CD14-positive monocyte (primary cell): ENCODE data around the gene ZNF491. TPM values are rescaled to one million over a fixed set of nuclear protein-coding genes. Genes with fewer than 3 reads are reported as not detected.
A peak's percentile ranks its signal among the peaks of the same experiment; 100 is the strongest.
"Not testable (repeated sequence)": the region's sequence is repeated elsewhere in the genome, so short reads cannot be mapped to it uniquely, and the experiment has no call there.

Experiments
- DNase-seq, 3 donors: peaks; one replicate each; pipeline ENCODE4 v3.0.0-alpha.2; 2011 to 2022
- H2AFZ ChIP-seq: 2 replicates; pipeline ENCODE4 v1.6.0; 2012; ENCODE audit warnings: mild to moderate bottlenecking, low read depth, low read length, inconsistent platforms; ENCODE audit not compliant: insufficient read depth, poor library complexity, severe bottlenecking
- H3K27ac ChIP-seq, 2 donors: 1 replicate in 1 of 2; 2 replicates in 1 of 2; pipeline ENCODE4 v1.5.1; 2012 to 2013; ENCODE audit warnings: low read length in 2 of 2, control low read depth in 1 of 2, inconsistent platforms in 1 of 2, low read depth in 1 of 2, mild to moderate bottlenecking in 1 of 2
- H3K27me3 ChIP-seq, 2 donors: one replicate each; pipeline versions ENCODE4 v1.6.0 to v1.6.1; 2011 to 2013; ENCODE audit warnings: low read length in 2 of 2; ENCODE audit not compliant: control insufficient read depth in 2 of 2, insufficient read depth in 2 of 2
- H3K36me3 ChIP-seq, 2 donors: replicated peaks in 1 of 2; 1 replicate in 1 of 2; 2 replicates in 1 of 2; pipeline versions ENCODE4 v1.5.1 to v1.6.1; 2012 to 2013; ENCODE audit warnings: low read length in 2 of 2, control low read depth in 1 of 2, inconsistent platforms in 1 of 2, mild to moderate bottlenecking in 1 of 2; ENCODE audit not compliant: insufficient read depth in 2 of 2, control insufficient read depth in 1 of 2
- H3K4me1 ChIP-seq, 2 donors: 1 replicate in 1 of 2; 2 replicates in 1 of 2; pipeline versions ENCODE4 v1.5.1 to v1.6.1; 2012 to 2013; ENCODE audit warnings: low read length in 2 of 2, control low read depth in 1 of 2, inconsistent platforms in 1 of 2, mild to moderate bottlenecking in 1 of 2, moderate library complexity in 1 of 2; ENCODE audit not compliant: insufficient read depth in 2 of 2, control insufficient read depth in 1 of 2
- H3K4me2 ChIP-seq: replicated peaks from 2 replicates; pipeline ENCODE3; 2012; ENCODE audit warnings: low read length, moderate library complexity, mild to moderate bottlenecking; ENCODE audit not compliant: poor library complexity, severe bottlenecking; ENCODE audit errors: extremely low read depth
- H3K4me3 ChIP-seq, 3 experiments: fragments of 200-600 bp in 1 of 3; sonication (generic) in 1 of 3; replicated peaks in 1 of 3; 1 replicate in 2 of 3; 2 replicates in 1 of 3; pipeline ENCODE4 v1.5.1; 2011 to 2013; ENCODE audit warnings: low read length in 3 of 3, mild to moderate bottlenecking in 3 of 3, control low read depth in 2 of 3, low read depth in 2 of 3, inconsistent platforms in 1 of 3, moderate library complexity in 1 of 3
- H3K79me2 ChIP-seq: 2 replicates; pipeline ENCODE4 v1.6.0; 2012; ENCODE audit warnings: mild to moderate bottlenecking, control low read depth, inconsistent platforms, low read length, moderate library complexity; ENCODE audit not compliant: insufficient read depth
- H3K9ac ChIP-seq: 2 replicates; pipeline ENCODE4 v1.6.0; 2017; ENCODE audit warnings: low read length, mild to moderate bottlenecking; ENCODE audit not compliant: insufficient read depth, poor library complexity, severe bottlenecking
- H3K9me3 ChIP-seq, 2 donors: replicated peaks in 1 of 2; 1 replicate in 1 of 2; 2 replicates in 1 of 2; pipeline versions ENCODE4 v1.5.1 to v1.6.1; 2012 to 2013; ENCODE audit warnings: low read length in 2 of 2, control low read depth in 1 of 2; ENCODE audit not compliant: control insufficient read depth in 1 of 2, insufficient read depth in 1 of 2
- H4K20me1 ChIP-seq: 2 replicates; pipeline ENCODE4 v1.6.0; 2012; ENCODE audit warnings: mild to moderate bottlenecking, low read length, control low read depth, moderate library complexity; ENCODE audit not compliant: insufficient read depth
- H3K27ac Mint-ChIP-seq, 7 donors: one replicate each; pipeline ENCODE4 v1.8.0; 2020; ENCODE audit warnings: mild to moderate bottlenecking in 7 of 7, mixed read lengths in 7 of 7, moderate library complexity in 6 of 7, inconsistent platforms in 2 of 7
- H3K27me3 Mint-ChIP-seq, 3 donors: one replicate each; pipeline ENCODE4 v1.8.0; 2021 to 2022; ENCODE audit warnings: low read depth in 3 of 3, mild to moderate bottlenecking in 3 of 3, mixed read lengths in 3 of 3, moderate library complexity in 3 of 3, inconsistent platforms in 1 of 3
- H3K36me3 Mint-ChIP-seq, 2 donors: one replicate each; pipeline ENCODE4 v1.8.0; 2020; ENCODE audit warnings: mixed read lengths in 2 of 2, inconsistent platforms in 1 of 2, mild to moderate bottlenecking in 1 of 2
- H3K4me1 Mint-ChIP-seq: one replicate; pipeline ENCODE4 v1.8.0; 2020; ENCODE audit warnings: mild to moderate bottlenecking, mixed read lengths
- H3K4me3 Mint-ChIP-seq, 2 donors: one replicate each; pipeline ENCODE4 v1.8.0; 2020; ENCODE audit warnings: mild to moderate bottlenecking in 2 of 2, mixed read lengths in 2 of 2, moderate library complexity in 1 of 2
- H3K9me3 Mint-ChIP-seq, 7 donors: one replicate each; pipeline ENCODE4 v1.8.0; 2020 to 2022; ENCODE audit warnings: mixed read lengths in 7 of 7, mild to moderate bottlenecking in 6 of 7, moderate library complexity in 6 of 7, inconsistent platforms in 2 of 7
- WGBS: methylation state at CpG from one replicate; pipeline ENCODE4 v1.1.5; 2013; ENCODE audit warnings: missing lambda C conversion rate; ENCODE audit not compliant: insufficient coverage; 5-methylcytosine and 5-hydroxymethylcytosine counted together
- intact Hi-C, 2 donors: fragments of 100-400 bp; cut with micrococcal nuclease; formaldehyde crosslinking; loops; one replicate each; pipeline versions ENCODE4 v1.15.0 to v1.15.1; 2023
- polyA plus RNA-seq, 3 donors: library from polyadenylated mRNA; depleted of rRNA in 1 of 3; unstranded in 2 of 3; stranded (reverse) in 1 of 3; fragments of 300-500 nt in 2 of 3; fragments of >200 nt in 1 of 3; fragmentation: Illumina TruSeq in 2 of 3; gene quantifications; 1 replicate in 2 of 3; 2 replicates in 1 of 3; pipeline ENCODE4 v1.2.3, GENCODE V29; 2012 to 2021
- TF ChIP-seq, protein P1 (sequence below): fragments of 200-600 bp; IDR thresholded peaks from one replicate; pipeline ENCODE4 v1.8.0; 2022; ENCODE audit warnings: antibody characterized with exemption, mild to moderate bottlenecking

The ZNF491 gene
- polyA plus RNA-seq, 3 donors: 0.27 to 0.92 TPM; not detected in 1

DNA sequence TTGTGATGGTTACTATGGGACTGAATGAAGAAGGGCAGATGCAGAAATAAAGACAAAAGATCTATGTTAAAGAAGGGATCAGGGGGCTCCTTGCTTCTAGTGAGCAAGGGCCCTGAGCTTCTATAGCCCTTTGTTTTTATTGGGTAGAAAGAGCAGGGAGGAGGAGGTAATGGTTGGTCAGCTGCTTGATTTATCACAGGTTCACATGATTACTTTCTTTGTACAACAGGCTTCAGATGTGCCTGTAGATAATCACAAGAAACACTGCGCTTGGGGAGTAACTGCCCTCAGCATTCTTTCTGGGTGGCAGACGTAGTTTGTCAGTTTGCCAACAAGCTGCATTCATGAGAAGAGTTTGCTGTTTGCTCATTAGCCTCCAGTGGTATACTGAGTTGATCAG, 45.4 kb downstream of the ZNF491 start:
- H3K79me2 ChIP-seq: no peaks in the 10 kb centered on the region
- peaks cover 7% of the 10 kb centered on the region in 2 donors for H3K4me1 ChIP-seq
- no peaks in the 10 kb centered on the region for H4K20me1 ChIP-seq
- H3K9ac ChIP-seq: no peak overlapping the region
- DNase-seq: no peak
- intact Hi-C loops: no loop called here
- H3K4me2 ChIP-seq: no peak overlapping the region
- Mint-ChIP-seq H3K27me3 (peaks cover 2 to 7% (median 3%) of the 10 kb centered on the region in 3 donors), H3K27ac (no peak overlapping the region), H3K4me1 (peaks cover 10% of the 10 kb centered on the region), H3K9me3 (peaks cover 14 to 76% (median 56%) of the 10 kb centered on the region in 7 donors), H3K4me3 (no peak overlapping the region), H3K36me3 (peaks cover 0 to 2% of the 10 kb centered on the region in 2 donors)
- no peaks in the 10 kb centered on the region for H3K27me3 ChIP-seq
- no peak overlapping the region for H3K4me3 ChIP-seq
- TF ChIP-seq, protein P1, sequence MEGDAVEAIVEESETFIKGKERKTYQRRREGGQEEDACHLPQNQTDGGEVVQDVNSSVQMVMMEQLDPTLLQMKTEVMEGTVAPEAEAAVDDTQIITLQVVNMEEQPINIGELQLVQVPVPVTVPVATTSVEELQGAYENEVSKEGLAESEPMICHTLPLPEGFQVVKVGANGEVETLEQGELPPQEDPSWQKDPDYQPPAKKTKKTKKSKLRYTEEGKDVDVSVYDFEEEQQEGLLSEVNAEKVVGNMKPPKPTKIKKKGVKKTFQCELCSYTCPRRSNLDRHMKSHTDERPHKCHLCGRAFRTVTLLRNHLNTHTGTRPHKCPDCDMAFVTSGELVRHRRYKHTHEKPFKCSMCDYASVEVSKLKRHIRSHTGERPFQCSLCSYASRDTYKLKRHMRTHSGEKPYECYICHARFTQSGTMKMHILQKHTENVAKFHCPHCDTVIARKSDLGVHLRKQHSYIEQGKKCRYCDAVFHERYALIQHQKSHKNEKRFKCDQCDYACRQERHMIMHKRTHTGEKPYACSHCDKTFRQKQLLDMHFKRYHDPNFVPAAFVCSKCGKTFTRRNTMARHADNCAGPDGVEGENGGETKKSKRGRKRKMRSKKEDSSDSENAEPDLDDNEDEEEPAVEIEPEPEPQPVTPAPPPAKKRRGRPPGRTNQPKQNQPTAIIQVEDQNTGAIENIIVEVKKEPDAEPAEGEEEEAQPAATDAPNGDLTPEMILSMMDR: no peak
- 40% methylated on average over 1 of the region's 2 CpGs for WGBS
- peaks cover 49 to 67% of the 10 kb centered on the region in 2 donors for H3K9me3 ChIP-seq
- H3K36me3 ChIP-seq: no peaks in the 10 kb centered on the region
- no peak overlapping the region for H3K27ac ChIP-seq
- H2AFZ ChIP-seq: no peak overlapping the region

DNA sequence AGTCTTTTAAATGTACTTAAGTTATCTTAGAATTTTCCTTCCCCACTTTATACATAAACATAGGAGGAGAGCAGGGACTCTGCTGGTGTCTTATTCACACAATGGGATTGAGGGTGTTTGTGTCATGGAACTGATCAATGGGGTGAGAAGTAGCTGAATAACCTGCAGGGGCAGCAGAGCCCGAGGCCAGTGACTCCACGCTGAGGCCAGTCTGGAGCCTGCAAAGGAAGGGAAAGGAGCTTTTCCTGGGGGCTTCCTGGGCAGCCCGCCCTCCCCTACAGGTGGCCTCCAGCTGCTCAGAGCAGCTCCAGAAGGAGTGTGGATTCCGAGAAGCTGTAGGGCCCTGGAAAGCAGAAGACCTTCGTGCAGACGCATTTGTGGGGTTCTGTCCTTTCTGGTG, 49.3 kb downstream of the ZNF491 start:
- H3K4me2 ChIP-seq, H4K20me1 ChIP-seq, H3K4me3 ChIP-seq, H3K4me3 Mint-ChIP-seq, H3K27me3 Mint-ChIP-seq, intact Hi-C loops, H3K9ac ChIP-seq, H3K27ac ChIP-seq, H3K36me3 ChIP-seq, DNase-seq, H3K27me3 ChIP-seq: not testable (repeated sequence)
- peaks cover 22 to 73% (median 45%) of the 10 kb centered on the region in 7 donors for H3K9me3 Mint-ChIP-seq
- Histone ChIP-seq H3K9me3 (peaks cover 47 to 64% of the 10 kb centered on the region in 2 donors), H2AFZ (peak overlapping the region; percentile 81), H3K4me1 (peaks cover 15 to 19% of the 10 kb centered on the region in 2 donors), H3K79me2 (peaks cover 26% of the 10 kb centered on the region)
- H3K36me3 Mint-ChIP-seq: peaks cover 3 to 20% of the 10 kb centered on the region in 2 donors
- WGBS: 82% methylated on average over 5 of the region's 6 CpGs
- H3K27ac Mint-ChIP-seq: peak overlapping the region in 2 of 7 donors; percentile 41 to 62
- peaks cover 20% of the 10 kb centered on the region for H3K4me1 Mint-ChIP-seq
